ENCODE data around the gene ZNF77.
"Not testable (repeated sequence)": the region's sequence is repeated elsewhere in the genome, so short reads cannot be mapped to it uniquely, and the experiment has no call there.

ZNF77 gene

GRCh38 chr19:2944775-2945574 is at the start of gene ZNF77:
TSS of gene ZNF77 (minus strand) at chr19:2944971. CDS start at chr19:2944840, 131 bp downstream.
- DNase-seq (ENCODE audit: low spot score): peak; percentile 98

- no peak for DNase-seq (ENCODE audit: low spot score)
Observed at GRCh38 chr19:2993579-2993978, 48.8 kb upstream of the ZNF77 start.

- DNase-seq (ENCODE audit: low spot score): no peak
Observed at GRCh38 chr19:2992958-2993357, 48.2 kb upstream of the ZNF77 start.

DNA sequence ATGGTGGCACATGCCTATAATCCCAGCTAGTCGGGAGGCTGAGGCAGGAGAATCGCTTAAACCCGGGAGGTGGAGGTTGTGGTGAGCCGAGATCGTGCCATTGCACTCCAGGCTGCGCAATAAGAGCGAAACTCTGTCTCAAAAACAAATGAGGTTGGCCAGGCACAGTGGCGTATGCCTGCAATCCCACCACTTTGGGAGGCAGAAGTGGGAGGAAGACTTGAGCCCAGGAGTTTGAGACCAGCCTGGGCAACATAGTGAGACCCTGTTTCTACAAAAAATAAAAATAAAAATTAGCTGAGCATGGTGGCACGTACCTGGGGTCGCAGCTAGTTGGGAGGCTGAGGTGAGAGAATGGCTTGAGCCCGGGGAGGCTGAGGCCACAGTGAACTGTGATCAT is 47.6 kb upstream of the ZNF77 start:
- not testable (repeated sequence) for DNase-seq (ENCODE audit: low spot score)

DNA sequence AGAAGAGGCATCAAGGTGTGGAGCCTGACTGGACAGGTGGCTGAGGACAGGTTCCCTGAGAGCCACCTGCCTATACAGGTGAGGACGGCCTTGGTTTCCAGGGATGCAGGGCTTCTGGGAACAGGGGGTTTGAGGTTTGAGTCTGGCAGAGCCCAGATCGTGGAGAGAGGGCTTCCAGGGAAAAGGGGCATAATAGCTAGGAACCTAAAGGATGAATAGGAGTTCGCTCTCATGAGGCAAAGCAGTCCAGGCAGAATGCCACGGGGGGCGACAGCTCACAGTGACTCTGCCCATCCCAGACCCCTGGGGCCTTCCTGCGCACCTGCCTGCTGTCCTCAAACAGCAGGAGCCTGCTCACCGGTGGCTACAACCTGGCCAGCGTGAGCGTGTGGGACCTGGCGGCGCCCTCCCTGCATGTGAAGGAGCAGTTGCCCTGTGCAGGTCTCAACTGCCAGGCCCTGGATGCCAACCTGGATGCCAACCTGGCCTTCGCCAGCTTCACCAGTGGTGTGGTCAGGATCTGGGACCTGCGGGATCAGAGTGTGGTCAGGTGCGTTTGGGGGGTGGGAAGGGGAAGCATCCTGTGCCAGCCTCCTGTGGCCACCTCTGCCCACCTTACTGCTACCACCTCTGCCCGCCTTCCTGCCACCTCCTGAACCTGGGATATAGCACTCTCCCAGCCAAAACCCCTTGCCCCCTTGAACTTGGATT is 44.6 kb upstream of the ZNF77 start:
- no peak for DNase-seq (ENCODE audit: low spot score)

- no peak for DNase-seq (ENCODE audit: low spot score)
Observed at GRCh38 chr19:2988568-2988967, 43.8 kb upstream of the ZNF77 start.

DNA sequence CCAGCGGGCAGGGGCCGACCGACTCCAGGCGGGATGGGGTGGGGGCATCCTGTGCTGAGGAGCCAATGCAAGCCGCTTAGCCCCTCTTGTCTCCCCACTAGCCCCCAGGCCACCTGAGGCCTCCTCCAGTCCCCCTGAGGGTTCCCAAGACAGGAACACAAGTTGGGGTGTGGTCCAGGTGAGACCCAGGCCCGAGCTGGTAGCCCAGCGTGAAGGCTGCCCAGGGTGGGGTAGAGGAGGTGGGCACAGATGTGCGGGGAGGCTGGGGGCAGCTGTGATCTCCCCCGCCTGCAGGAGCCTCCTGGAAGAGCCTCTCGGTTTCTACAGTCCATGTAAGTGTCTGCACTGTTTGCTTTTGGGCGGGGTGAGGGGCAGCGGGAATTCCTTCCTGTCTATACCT is 43.0 kb upstream of the ZNF77 start:
- DNase-seq (ENCODE audit: low spot score): no peak

- no peak for DNase-seq (ENCODE audit: low spot score)
Observed at GRCh38 chr19:2986951-2987524, 42.3 kb upstream of the ZNF77 start.

GRCh38 chr19:2984215-2984528 is 39.4 kb upstream of the ZNF77 start:
- no peak for DNase-seq (ENCODE audit: low spot score)

- DNase-seq (ENCODE audit: low spot score): no peak
Observed at GRCh38 chr19:2983351-2984214, 38.8 kb upstream of the ZNF77 start.

DNA sequence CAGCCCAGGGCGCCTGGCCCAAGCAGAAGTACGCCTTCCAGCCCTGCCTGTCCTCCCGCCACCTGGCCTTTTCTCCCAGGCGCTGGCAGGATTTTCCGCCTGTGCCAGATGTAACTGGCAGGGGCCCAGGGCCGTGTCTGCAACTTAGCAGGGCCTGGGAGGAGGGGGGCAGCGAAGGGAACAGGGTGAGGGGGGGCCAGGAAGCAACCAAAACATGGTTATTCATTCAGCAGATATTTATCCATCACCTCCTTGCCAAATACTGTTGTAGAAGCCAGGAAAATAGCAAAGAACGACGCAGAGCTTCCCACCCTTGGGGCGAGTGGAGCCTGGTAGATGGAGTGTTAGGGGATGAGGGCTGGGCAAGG is 38.2 kb upstream of the ZNF77 start:
- no peak for DNase-seq (ENCODE audit: low spot score)

DNA sequence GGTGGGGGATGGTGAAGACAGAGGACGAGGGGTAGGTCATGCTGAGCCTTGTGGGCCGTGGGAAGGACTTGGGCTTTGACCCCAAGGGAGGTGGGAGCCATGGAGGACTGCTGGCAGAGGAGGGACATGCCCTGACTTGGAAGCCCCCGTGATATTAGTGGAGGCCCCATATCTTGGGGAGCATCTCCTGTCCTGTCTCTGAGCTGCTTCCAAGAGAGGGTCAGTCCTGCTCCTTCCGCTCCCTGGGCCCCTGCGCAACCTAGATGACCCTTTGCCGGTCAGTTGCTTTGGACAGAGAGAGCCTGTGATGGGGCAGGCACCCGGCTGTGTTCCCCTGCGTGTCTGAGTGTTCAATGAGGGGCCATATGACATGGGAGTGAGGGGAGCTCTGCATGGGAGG is 37.8 kb upstream of the ZNF77 start:
- no peak for DNase-seq (ENCODE audit: low spot score)

GRCh38 chr19:2981898-2982297 is 37.1 kb upstream of the ZNF77 start:
- DNase-seq (ENCODE audit: low spot score): no peak

- DNase-seq (ENCODE audit: low spot score): no peak
Observed at GRCh38 chr19:2978772-2979171, 34.0 kb upstream of the ZNF77 start.

- DNase-seq (ENCODE audit: low spot score): no peak
Observed at GRCh38 chr19:2978166-2978767, 33.5 kb upstream of the ZNF77 start.

DNA sequence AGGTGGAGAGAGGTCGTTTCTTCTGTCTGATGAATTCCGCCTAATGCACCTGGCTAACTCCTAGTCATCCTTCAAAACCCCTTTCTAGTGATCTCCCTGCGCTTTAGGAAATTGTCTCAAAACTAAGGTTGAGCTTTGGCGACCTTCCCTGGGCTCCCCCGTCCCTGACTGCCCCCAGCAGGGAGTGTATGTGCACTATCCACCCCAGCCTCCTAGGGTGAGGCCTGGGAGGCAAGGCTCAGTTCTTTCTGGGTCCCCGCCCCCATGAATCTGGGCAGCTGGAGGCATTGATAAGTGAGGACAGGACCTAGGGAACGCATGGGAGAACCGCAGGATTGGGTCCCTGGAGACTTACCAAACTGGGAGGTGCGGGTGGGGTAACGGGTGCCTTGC is 33.0 kb upstream of the ZNF77 start:
- DNase-seq (ENCODE audit: low spot score): peak; percentile 26

DNA sequence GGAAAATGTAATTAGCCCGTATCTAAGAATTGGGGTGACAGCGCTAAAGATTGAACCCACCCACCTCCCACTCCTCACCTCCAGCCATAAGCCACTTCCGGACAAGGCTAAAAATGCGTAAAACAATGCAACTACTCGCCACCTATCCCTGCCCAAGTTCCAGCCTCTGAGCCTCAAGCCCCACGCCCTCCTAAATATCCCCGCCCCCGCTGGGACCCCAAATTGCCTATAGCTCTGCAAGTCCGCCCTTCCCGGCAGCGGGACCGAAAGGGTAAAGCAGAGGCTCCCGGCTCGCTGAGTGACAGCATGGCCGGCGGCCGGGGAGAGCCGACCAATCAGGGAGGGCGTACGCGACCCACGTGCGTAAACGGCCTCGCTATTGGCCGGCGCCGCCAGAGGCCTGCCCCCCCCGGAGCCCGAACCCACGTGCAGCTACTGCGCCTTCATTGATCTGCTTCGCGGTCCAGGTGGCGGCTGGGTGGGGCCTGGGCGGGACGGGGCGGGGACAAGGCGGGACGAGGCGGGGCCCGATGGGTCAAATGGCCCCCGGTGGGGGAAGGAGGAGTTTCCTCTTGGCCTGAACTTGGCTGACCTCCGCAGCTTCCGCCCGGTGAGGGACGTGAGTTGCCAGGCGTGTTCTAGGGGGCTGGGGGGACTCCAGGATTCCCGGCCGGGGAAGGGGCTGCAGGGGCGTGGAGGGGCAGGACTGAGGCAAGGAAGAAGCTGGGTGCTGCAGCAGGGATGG is 32.4 kb upstream of the ZNF77 start, which contains the start of gene TLE6:
Gene TLE6 (plus strand): TSS at position 564 of the 745 bp plus-strand sequence. CDS start 670 bp downstream, outside the sequence.
- peak; percentile 98 for DNase-seq (ENCODE audit: low spot score)

DNA sequence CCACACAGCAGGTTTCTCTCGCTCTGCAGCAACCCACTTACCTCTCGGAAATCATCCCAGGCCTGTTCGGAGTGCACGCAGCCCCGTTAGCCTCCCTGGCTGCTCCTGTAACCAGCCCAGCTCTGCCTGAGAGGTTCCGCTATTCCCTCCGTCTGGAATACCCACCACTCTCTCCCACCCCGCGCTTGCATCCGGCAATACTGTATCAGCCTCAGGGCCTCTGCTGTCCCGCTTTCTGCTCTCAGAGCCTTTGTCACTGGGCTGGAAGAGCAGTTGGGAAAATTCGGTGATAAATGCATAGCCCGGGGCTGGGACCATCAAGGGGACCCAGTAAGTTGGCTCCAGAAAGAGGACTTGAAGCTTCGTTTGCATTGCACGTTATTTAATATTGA is 31.8 kb upstream of the ZNF77 start:
- DNase-seq (ENCODE audit: low spot score): no peak

GRCh38 chr19:2974342-2975041 is 29.7 kb upstream of the ZNF77 start:
- no peak for DNase-seq (ENCODE audit: low spot score)

DNA sequence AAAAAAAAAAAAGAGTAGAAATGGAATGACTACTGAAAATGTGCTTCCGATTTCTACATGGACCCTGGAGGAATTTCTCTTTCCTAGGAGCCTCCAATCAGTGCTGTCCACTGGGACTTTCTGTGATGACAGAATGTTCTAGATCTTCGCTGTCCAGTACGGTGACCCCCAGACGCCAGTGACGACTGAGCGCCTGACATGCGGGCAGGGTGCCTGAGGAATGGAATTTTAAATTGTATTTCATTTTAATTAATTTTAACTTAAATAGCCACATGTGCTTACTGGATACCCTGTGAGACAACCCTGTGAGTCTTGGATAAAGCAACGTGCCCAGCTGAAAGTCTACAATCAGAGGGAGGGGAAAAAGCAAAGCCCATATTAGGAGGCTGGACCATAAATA is 28.5 kb upstream of the ZNF77 start:
- no peak for DNase-seq (ENCODE audit: low spot score)

Data from RKO (cell line).